Transverse colon (tissue), 3 donors: ENCODE measurements around the gene MYBPC2.

ENCODE experiments used
- CTCF ChIP-seq, 5 experiments: fragments of 200-600 bp in 3 of 5; fragments of 450-650 bp in 2 of 5; sonication (generic) in 3 of 5; IDR thresholded peaks; 1 replicate in 2 of 5; 2 replicates in 3 of 5; pipeline ENCODE4 v1.5.1; 2016 to 2017; ENCODE audit warnings: antibody characterized with exemption in 5 of 5, inconsistent platforms in 3 of 5, mild to moderate bottlenecking in 2 of 5, moderate library complexity in 1 of 5
- POLR2A ChIP-seq: fragments of 450-650 bp; IDR thresholded peaks from one replicate; pipeline ENCODE4 v1.6.1; 2016; ENCODE audit warnings: antibody characterized with exemption, mild to moderate bottlenecking, moderate library complexity

GRCh38 chr19:50413531-50413930 is 19.2 kb upstream of the MYBPC2 start:
- TF ChIP-seq POLR2A (no peak), CTCF (IDR thresholded peaks at IDR 0.05) (no peak)
